GM12875 (cell line): ENCODE data around the gene EZR.
A peak's percentile ranks its signal among the peaks of the same experiment; 100 is the strongest.

Experiments
- H3K4me3 ChIP-seq: one replicate; pipeline ENCODE4 v1.5.1; 2011; ENCODE audit warnings: low read depth, low read length, control low read depth
- CTCF ChIP-seq: IDR thresholded peaks from 2 replicates; pipeline ENCODE4 v1.5.1; 2011; ENCODE audit warnings: low read depth, mild to moderate bottlenecking, control low read depth, inconsistent platforms, low read length, moderate library complexity, borderline replicate concordance; ENCODE audit not compliant: insufficient read depth

EZR gene

GRCh38 chr6:158722176-158722729, 96.9 kb downstream of the EZR start:
- TF ChIP-seq CTCF = no peak

DNA sequence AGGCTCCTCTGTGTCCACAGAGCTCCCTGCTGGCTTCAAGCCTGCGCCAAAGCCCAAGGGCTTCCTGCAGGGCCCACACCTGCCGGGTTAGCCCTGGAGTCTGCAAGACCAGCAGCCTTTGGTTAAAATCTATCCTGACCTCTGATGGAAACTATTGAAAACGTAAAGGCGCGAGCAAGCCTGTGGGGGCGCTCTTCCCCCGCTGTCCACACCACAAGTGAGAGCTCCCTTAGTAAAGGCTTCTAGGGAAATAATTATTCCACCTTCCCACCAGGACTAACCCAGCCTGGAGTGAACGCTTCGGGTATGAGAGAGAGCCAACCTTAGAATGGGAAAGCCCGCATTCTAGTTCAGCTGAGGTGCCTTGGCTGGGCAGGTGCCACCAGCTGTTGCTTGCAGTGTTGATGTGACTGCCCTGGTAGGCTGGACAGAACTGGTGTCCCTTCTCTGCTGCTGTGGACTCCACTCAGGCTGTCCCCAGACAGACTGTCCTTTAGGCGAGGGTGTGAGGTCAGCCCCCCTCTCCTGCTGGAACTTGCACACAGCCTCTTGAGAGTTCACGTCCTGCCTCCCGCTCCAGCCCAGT, 100.6 kb downstream of the EZR start:
- peak; percentile 60; the same call in 1 of the 2 replicates for TF ChIP-seq CTCF
- H3K4me3 ChIP-seq = no peak overlapping the region

More at GRCh38 chr6:158722176-158722729, 96.9 kb downstream of the EZR start:
- no peak overlapping the region for H3K4me3 ChIP-seq

DNA sequence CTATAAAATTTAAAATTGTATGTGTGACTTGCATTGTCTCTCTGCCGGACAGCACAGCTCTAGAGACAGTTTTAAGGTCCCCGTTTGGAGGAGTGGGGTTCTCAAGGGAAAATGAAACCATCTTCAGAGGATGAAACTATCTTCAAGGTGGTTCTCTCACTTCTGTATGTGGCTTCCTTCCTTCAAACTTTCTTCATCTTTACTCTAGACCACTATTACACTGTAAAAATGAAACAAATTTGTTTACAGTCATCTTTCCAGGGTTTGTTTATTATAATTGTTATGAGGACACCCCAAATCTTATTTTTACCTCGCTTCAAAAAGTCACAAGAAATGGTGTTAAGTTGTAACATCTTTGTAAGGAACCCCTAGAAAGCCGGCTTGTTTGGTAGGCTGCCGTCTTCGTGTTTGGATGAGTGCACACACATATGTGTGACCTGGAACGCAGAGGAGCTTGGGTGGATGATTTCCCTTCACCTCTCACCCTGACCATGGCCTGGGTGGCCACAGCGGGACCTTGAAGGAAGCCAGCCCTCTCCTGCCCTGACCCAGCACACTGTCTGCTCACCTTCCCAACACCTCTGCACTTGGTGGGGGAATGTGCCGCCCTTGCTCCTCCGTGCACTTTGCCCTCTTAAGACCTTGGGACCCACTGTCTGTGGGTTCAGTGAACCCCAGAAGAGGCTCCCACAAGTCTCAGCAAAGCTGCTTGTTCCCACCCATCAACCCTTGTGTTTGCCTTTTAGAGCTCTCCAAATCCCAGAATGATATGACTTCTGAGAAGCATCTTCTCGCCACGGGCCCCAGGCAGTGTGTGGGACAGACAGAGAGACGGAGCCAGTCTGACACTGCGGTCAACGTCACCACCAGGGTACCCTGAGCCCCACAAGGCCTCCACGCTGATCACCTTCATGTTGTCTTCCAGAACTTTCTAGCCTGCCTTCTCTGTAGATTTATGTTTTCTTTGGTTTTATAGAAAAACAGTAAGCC, 101.5 kb downstream of the EZR start:
- no peak for TF ChIP-seq CTCF
- H3K4me3 ChIP-seq = no peak overlapping the region
